Glomerular endothelial cell (primary cell): ENCODE results near the gene NSUN7. TPM values are rescaled to one million over a fixed set of nuclear protein-coding genes. Genes with fewer than 3 reads are reported as not detected.
"Not testable (repeated sequence)": the region's sequence is repeated elsewhere in the genome, so short reads cannot be mapped to it uniquely, and the experiment has no call there.

Experiments used
- DNase-seq: peaks from one replicate; pipeline ENCODE4 v3.0.0-alpha.2; 2011; ENCODE audit warnings: low read depth, low spot score; ENCODE audit errors: extremely low read depth
- total RNA-seq: library from RNA; depleted of rRNA; stranded (reverse); fragments of >200 nt; gene quantifications from 2 replicates; pipeline ENCODE4 v1.2.3, GENCODE V29; 2015

NSUN7 gene
- total RNA-seq: 0.88 and 1.6 TPM in 2 replicates

GRCh38 chr4:40749717-40750460, at the start of gene NSUN7:
Gene NSUN7, plus strand, starts transcription at chr4:40749955. Its CDS starts 739 bp downstream, at chr4:40750694.
- DNase-seq: no peak

GRCh38 chr4:40702137-40702799, 47.5 kb upstream of the NSUN7 start:
- no peak for DNase-seq

- no peak for DNase-seq
Measured at GRCh38 chr4:40702800-40703151, 47.0 kb upstream of the NSUN7 start.

GRCh38 chr4:40704073-40704472, 45.7 kb upstream of the NSUN7 start:
- DNase-seq: no peak

- no peak for DNase-seq
Measured at GRCh38 chr4:40710484-40711254, 39.1 kb upstream of the NSUN7 start.

- not testable (repeated sequence) for DNase-seq
Measured at GRCh38 chr4:40713001-40713400, 36.8 kb upstream of the NSUN7 start.

GRCh38 chr4:40713798-40714197, 36.0 kb upstream of the NSUN7 start:
- DNase-seq: no peak

GRCh38 chr4:40718586-40718985, 31.2 kb upstream of the NSUN7 start:
- DNase-seq: no peak

- DNase-seq: no peak
Measured at GRCh38 chr4:40719008-40719623, 30.6 kb upstream of the NSUN7 start.

GRCh38 chr4:40720351-40720750, 29.4 kb upstream of the NSUN7 start:
- no peak for DNase-seq

- no peak for DNase-seq
Measured at GRCh38 chr4:40720916-40721315, 28.8 kb upstream of the NSUN7 start.

- no peak for DNase-seq
Measured at GRCh38 chr4:40721730-40722171, 28.0 kb upstream of the NSUN7 start.

- DNase-seq: no peak
Measured at GRCh38 chr4:40722576-40723161, 27.1 kb upstream of the NSUN7 start.

GRCh38 chr4:40723728-40724127, 26.0 kb upstream of the NSUN7 start:
- no peak for DNase-seq

- no peak for DNase-seq
Measured at GRCh38 chr4:40728333-40728732, 21.4 kb upstream of the NSUN7 start.

GRCh38 chr4:40729555-40729954, 20.2 kb upstream of the NSUN7 start:
- no peak for DNase-seq

- no peak for DNase-seq
Measured at GRCh38 chr4:40730091-40730679, 19.6 kb upstream of the NSUN7 start.

GRCh38 chr4:40731361-40731760, 18.4 kb upstream of the NSUN7 start:
- no peak for DNase-seq

- no peak for DNase-seq
Measured at GRCh38 chr4:40731792-40732245, 17.9 kb upstream of the NSUN7 start.

- DNase-seq: no peak
Measured at GRCh38 chr4:40733752-40734151, 16.0 kb upstream of the NSUN7 start.
